GM19238 (cell line): ENCODE measurements around the gene RCAN1.
"Not testable (repeated sequence)": the region's sequence is repeated elsewhere in the genome, so short reads cannot be mapped to it uniquely, and the experiment has no call there.

Experiments used
- DNase-seq: peaks from one replicate; pipeline ENCODE4 v3.0.0; 2011; ENCODE audit warnings: low spot score; ENCODE audit not compliant: insufficient read length

The RCAN1 gene

DNA sequence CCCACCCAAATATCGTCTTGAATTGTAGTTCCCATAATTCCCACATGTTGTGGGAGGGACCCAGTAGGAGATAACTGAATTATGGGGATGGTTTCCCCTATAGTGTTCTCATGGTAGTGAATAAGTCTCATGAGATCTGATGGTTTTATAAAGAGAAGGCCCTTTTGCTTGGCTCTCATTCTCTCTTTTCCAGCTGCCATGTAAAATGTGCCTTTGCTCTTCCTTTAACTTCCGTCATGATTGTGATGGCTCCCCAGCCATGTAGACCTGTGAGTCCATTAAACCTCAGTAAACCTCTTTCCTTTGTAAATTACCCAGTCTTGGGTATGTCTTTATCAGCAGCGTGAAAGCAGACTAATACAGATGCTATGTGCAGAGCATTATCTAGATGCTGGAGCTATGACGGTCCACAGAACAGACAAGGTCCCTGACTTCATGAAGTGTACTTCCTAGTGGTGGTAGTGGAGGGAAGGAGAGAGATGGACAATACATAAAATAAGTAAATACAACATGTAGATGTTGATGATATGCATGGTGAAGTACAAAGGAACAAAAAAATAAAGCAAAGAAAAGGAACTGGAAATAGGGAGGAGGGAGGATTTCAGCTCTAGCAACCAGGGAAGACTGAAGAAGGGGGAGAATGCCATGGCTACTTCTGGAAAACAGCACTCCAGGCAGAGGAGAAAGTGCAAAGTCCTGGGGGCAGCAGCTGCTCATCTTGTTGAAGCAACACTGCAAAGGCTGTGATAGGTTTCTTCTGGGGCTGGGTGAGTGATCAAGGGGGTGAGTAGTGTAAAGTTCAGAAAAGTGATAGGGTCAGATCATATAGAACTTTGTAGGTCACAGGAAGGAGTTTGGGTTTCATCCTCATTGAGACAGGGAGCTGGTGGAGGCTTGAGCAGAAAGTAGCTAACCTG, 6.8 kb upstream of the RCAN1 start:
- DNase-seq = no peak

GRCh38 chr21:34619841-34620665, 5.1 kb upstream of the RCAN1 start:
- DNase-seq = no peak

DNA sequence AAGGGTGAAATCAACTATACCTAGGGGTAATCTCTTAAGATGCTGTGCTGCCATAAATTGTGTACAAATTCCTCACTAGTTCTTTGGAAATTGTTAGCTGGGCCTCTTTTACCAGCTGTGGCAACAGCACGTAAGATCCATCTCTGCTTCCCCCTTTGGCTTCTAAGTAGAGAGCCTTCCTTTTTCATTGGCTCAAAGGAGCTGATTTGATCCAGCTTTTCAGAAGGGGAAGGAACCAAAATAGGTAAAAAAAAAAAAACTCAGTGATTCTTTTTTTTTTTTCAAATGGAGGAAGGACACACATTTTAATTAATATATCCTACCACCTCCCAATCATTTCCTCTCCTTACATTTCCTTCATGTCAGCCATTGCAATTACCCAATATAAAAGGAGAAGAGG, 4.0 kb upstream of the RCAN1 start:
- DNase-seq = no peak

GRCh38 chr21:34617753-34618339, 2.9 kb upstream of the RCAN1 start:
- DNase-seq = no peak

- no peak for DNase-seq
These were observed 538 bp upstream of the RCAN1 start for GRCh38 chr21:34615487-34615814.

DNA sequence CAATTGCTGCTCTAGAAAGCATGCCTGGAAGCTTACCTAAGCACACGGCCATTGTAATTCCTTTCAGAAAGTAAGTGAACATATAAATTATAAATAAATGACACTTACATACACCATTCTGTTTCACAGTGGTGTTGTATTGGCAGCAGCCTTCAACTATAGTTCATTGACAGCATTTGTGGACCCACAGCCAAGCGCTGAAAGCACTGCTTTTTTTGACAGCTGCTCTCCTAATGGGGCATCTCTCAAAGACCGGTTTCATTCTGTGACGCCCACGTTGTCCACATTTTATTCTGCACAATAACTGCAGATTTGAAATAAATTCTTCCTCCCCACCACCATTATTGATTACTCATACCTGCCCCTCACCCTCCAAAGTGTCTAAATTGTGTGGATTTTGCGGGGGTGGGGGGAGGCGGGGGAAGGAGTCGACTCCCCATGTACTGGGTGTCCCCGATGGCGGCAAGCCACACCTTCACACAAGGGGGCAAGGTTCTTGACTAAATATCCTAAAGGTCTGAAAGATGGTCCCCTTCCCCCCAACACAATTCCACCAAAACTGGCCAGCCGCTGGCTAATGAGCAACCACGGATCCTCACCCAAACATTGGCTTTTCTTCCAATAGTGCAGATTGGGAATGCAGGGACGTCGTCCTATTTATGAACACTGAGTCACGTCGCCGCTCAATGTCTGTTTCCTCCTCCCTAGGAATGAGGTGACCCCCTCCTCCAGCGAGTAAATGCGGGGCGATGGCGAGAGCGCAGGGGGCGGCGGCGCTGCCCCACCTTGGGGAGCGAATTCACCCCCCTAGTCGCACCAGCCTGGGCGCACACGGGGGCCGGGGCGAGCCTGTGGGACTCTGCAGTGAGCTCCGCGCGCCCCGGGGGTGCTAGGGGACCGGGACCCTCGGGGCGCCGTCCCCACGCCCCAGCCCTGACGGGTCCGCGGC, 960 bp downstream of the RCAN1 start:
- no peak for DNase-seq

GRCh38 chr21:34612557-34612956, 2.4 kb downstream of the RCAN1 start:
- no peak for DNase-seq

- no peak for DNase-seq
These were observed 2.9 kb downstream of the RCAN1 start for GRCh38 chr21:34612056-34612455.

- no peak for DNase-seq
These were observed 3.4 kb downstream of the RCAN1 start for GRCh38 chr21:34611528-34611927.

DNA sequence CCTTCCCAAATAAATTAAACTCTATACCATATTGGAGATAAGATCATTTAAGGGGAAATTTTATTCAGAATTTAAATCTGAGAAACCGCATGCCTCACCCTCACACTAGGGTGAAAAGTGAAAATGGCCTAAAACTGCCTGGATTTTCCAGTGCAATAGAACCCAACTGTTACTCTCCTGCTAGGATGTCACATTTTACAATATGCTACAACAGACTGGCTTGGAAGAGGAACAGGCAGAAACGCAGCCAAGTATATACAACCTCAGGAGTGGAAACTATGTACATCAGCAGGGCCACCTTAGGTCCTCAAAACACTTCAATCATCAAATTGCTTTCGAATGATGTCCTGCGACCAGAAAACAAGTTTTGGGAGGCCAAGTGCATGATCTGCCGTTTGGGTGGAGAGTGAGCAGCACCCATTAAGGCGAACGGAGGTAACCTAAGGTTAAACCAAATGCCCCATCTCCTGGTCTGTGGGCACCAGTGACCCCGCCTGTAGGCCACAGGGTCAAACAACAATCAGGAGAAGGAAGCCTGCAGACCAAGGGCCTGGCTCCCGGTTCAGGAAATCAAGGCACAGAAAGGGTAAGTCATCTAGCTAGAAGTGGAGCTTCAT, 4.9 kb downstream of the RCAN1 start:
- no peak for DNase-seq

GRCh38 chr21:34609244-34609932, 5.5 kb downstream of the RCAN1 start:
- no peak for DNase-seq

DNA sequence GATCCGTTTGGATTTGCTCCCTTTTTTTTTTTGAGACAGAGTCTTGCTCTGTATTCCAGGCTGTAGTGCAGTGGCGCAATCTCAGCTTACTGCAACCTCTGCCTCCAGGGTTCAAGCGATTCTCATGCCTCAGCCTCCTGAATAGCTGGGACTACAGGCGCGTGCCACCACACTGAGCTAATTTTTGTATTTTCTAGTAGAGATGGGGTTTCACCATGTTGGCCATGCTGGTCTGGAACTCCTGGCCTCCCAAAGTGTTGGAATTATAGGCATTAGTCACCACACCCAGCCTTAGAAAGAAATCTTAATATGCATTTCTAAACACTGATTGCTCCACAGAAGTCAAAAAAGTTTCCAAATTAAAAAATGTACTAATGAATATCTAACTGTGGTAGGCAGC, 7.5 kb downstream of the RCAN1 start:
- DNase-seq = not testable (repeated sequence)

DNA sequence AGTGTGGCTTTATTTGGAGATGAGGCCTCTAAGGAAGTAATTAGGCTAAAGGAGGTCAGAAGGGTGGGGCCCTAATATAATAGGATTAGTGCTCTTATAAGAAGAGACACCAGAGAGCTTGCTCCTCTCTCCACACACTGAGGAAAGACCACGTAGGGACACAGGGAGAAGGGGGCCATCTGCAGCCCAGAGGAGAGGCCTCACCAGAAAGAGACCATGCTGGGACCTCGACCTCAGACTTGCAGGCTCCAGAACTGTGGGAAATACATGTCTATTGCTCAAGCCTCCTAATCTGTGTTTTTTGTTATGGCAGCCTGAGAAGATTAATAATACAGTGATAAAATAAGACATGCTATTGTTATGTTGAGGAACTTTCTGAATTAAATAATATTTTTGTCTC, 8.3 kb downstream of the RCAN1 start:
- no peak for DNase-seq

- DNase-seq = no peak
These were observed 8.9 kb downstream of the RCAN1 start for GRCh38 chr21:34606051-34606450.

GRCh38 chr21:34604956-34605355, 10.0 kb downstream of the RCAN1 start:
- not testable (repeated sequence) for DNase-seq

DNA sequence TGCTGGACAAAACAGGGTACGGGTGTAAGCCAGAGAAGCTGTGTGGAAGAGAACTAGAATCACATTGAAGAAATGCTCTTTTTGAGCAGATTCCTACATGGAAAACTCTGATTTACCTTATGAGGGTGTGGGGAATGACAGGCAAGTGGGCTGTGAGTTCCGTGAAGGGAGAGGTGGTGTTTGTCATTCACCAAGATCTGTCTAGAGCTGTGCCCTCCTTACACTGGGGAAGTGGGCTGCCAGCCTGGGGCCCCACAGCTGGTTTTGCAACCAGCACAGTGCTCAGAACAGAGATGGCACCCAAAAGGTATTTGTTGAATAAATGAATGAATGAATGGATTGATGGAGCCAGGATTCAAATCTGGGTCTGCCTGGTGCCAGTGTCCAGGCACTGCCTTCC, 10.4 kb downstream of the RCAN1 start:
- DNase-seq = no peak

DNA sequence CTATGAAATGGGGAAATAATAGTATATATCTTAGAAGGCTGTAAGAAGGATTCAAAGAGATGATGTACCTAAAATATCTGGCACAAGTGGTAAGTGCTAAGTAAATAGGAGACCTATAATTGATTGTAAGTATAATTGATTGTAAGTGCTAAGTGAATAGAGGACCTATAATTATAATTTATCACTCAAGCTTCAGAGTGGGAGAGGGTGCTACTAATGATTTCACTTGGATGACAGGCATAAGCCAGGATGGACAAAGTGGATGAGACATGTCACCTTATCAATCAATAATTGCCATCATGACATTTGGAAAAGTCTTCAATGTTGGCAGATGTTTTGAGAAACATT, 11.2 kb downstream of the RCAN1 start:
- DNase-seq = no peak

- peak; percentile 51 for DNase-seq
These were observed 11.8 kb downstream of the RCAN1 start for GRCh38 chr21:34603002-34603709.

- no peak for DNase-seq
These were observed 12.9 kb downstream of the RCAN1 start for GRCh38 chr21:34602061-34602460.
